Measurements from ENCODE around the gene ESM1. TPM values are rescaled to one million over a fixed set of nuclear protein-coding genes. Genes with fewer than 3 reads are reported as not detected.
"Not testable (repeated sequence)": the region's sequence is repeated elsewhere in the genome, so short reads cannot be mapped to it uniquely, and the experiment has no call there.

The ESM1 gene
- total RNA-seq, 6 donors from 2014 or later: 0.86 to 10.3 (median 2.0) TPM; not detected in 1

DNA sequence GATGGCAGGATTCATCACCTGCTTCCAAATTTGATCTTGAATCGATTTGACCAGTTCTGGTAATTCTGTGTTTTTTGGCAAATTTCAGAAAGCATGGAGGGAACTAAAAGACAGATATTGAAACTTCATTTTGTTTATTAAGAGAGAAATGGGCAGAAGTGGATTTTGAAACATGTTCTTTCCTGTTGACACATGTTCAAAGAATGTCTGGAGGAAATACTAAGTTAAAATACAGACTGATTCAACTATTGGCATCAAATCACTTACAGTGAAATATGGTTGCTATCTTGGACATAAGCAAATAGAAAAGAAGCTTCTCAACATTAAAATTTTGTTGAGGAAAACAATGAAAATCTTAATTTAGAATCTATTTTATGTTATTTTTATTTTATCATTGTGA lies 19.3 kb upstream of the ESM1 start:
- H3K36me3 ChIP-seq: no peaks in the 10 kb centered on the region
- TF ChIP-seq EP300 (IDR thresholded peaks at IDR 0.05) (no peak), POLR2A (IDR thresholded peaks at IDR 0.05) (no peak), POLR2AphosphoS5 (IDR thresholded peaks at IDR 0.05) (no peak)
- TF ChIP-seq, protein P1, sequence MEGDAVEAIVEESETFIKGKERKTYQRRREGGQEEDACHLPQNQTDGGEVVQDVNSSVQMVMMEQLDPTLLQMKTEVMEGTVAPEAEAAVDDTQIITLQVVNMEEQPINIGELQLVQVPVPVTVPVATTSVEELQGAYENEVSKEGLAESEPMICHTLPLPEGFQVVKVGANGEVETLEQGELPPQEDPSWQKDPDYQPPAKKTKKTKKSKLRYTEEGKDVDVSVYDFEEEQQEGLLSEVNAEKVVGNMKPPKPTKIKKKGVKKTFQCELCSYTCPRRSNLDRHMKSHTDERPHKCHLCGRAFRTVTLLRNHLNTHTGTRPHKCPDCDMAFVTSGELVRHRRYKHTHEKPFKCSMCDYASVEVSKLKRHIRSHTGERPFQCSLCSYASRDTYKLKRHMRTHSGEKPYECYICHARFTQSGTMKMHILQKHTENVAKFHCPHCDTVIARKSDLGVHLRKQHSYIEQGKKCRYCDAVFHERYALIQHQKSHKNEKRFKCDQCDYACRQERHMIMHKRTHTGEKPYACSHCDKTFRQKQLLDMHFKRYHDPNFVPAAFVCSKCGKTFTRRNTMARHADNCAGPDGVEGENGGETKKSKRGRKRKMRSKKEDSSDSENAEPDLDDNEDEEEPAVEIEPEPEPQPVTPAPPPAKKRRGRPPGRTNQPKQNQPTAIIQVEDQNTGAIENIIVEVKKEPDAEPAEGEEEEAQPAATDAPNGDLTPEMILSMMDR (IDR thresholded peaks at IDR 0.05): no peak
- DNase-seq (no peak), ATAC-seq (ENCODE audit: low FRiP score in 2 of 2) (no peak)
- no peak overlapping the region for H3K4me3 ChIP-seq
- 85 to 100% methylated on average over 1 of the region's 1 CpG for WGBS, 2 donors
- H3K27me3 ChIP-seq: no peaks in the 10 kb centered on the region
- no peaks in the 10 kb centered on the region for H3K9me3 ChIP-seq
- peaks cover 0 to 4% (median 0%) of the 10 kb centered on the region in 4 donors for H3K4me1 ChIP-seq
- H3K27ac ChIP-seq: no peak overlapping the region

DNA sequence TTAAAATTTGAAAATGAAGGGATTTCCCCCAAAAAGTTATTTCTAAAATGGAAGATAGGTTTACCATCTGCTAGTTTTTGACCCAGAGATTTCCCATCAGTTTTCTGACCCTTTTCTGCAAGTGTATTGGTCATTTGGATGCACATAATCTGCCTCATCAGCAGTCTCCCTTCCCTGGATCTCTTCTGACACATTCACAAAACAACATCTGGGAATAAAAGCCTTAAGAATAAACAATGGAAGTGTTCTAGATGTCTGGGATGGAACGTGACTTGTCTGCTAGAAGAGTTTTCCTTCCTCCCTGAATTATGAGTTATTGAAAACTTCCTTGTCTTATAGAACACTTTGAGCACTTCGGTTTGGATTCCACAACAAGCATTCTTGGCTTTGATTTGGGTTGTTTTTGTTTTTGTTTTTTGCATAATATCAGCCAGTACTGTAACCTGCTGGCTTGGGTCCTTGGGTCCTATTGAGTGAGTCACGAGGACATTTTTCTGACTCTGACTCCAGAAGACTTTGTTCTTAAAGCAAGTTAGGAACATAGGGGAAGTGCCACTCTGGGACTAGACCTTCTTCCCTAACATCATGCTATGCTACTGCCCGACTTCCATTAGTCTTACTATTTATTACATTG lies 18.2 kb upstream of the ESM1 start:
- Histone ChIP-seq H3K4me3 (no peak overlapping the region), H3K4me1 (peaks cover 0 to 4% (median 0%) of the 10 kb centered on the region in 4 donors), H3K36me3 (no peaks in the 10 kb centered on the region), H3K9me3 (no peaks in the 10 kb centered on the region), H3K27me3 (no peaks in the 10 kb centered on the region), H3K27ac (no peak overlapping the region)
- TF ChIP-seq EP300 (IDR thresholded peaks at IDR 0.05): no peak
- DNase-seq (no peak), ATAC-seq (ENCODE audit: low FRiP score in 2 of 2) (no peak)
- 55 to 68% methylated on average over 4 of the region's 4 CpGs for WGBS, 2 donors

DNA sequence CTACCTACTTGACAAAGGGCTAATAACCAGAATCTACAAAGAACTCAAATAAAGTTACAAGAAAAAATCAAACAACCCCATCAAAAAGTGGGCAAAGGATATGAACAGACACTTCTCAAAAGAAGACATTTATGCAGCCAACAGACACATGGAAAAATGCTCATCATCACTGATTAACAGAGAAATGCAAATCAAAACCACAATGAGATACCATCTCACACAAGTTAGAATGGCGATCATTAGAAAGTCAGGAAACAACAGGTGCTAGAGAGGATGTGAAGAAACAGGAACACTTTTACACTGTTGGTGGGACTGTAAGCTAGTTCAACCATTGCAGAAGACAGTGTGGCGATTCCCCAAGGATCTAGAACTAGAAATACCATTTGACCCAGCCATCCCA lies 16.8 kb upstream of the ESM1 start:
- ATAC-seq (ENCODE audit: low FRiP score in 2 of 2); DNase-seq; H3K9me3 ChIP-seq; H3K27me3 ChIP-seq; H3K4me1 ChIP-seq; H3K4me3 ChIP-seq; H3K27ac ChIP-seq; H3K36me3 ChIP-seq: not testable (repeated sequence)
- WGBS, 2 donors: 79 to 81% methylated on average over 2 of the region's 2 CpGs

DNA sequence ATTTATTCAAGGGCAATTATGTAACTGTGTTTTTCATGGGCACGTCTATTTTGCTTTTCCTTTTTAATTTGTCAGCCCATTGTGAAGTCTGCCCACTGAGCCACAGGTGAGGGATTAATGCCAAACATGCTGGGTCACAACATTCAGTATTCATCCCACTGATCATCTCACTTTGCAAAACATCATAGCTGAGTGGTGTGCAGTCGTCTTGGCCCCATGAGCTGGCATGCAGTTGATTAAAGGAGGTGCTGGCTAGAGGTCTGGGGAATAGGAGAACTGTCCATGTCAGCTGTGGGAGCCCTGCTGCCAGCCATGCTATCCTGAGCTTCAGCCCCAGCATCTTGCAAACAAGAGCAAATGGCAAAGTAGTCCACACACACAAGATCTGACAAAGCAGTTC lies 11.7 kb upstream of the ESM1 start:
- no peak for ATAC-seq (ENCODE audit: low FRiP score in 2 of 2)
- 83 to 85% methylated on average over 2 of the region's 2 CpGs for WGBS, 2 donors
- H3K27me3 ChIP-seq: no peaks in the 10 kb centered on the region

DNA sequence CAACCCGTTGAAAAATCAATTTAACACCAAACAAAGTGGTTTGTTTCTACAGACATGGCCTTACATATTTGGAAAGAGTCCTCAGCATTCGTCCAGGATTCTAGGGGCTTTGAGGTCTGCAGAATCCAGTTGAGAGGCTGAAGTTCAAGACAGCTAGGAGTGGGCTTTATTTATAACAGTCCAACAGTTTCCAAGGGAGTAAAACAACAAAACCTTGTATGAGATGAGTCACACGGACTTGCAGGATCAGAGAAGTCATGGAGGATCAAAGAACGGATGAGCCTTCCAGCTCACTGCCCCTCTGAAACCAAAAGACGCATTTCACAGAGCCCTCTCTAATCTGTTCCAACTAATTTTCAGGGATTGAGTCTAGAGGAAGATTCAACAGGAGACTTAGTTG lies 11.1 kb upstream of the ESM1 start:
- H3K4me1 ChIP-seq: no peaks in the 10 kb centered on the region
- 87 to 90% methylated on average over 5 of the region's 5 CpGs for WGBS, 2 donors
- no peaks in the 10 kb centered on the region for H3K36me3 ChIP-seq
- no peak overlapping the region for H3K27ac ChIP-seq
- no peaks in the 10 kb centered on the region for H3K27me3 ChIP-seq
- DNase-seq (no peak), ATAC-seq (ENCODE audit: low FRiP score in 2 of 2) (no peak)
- no peak for TF ChIP-seq POLR2AphosphoS5 (IDR thresholded peaks at IDR 0.05)
- no peak for TF ChIP-seq POLR2A (IDR thresholded peaks at IDR 0.05)
- TF ChIP-seq, protein P1 (IDR thresholded peaks at IDR 0.05): no peak
- TF ChIP-seq EP300 (IDR thresholded peaks at IDR 0.05): no peak
- no peak overlapping the region for H3K4me3 ChIP-seq
- no peaks in the 10 kb centered on the region for H3K9me3 ChIP-seq

More for the DNA sequence above, 11.7 kb upstream of the ESM1 start:
- H3K4me1 ChIP-seq: no peaks in the 10 kb centered on the region
- TF ChIP-seq EP300 (IDR thresholded peaks at IDR 0.05) (no peak), POLR2AphosphoS5 (IDR thresholded peaks at IDR 0.05) (no peak), POLR2A (IDR thresholded peaks at IDR 0.05) (no peak)
- TF ChIP-seq, protein P1 (IDR thresholded peaks at IDR 0.05): no peak
- no peak for DNase-seq
- no peak overlapping the region for H3K27ac ChIP-seq
- no peaks in the 10 kb centered on the region for H3K36me3 ChIP-seq
- H3K9me3 ChIP-seq: no peaks in the 10 kb centered on the region
- H3K4me3 ChIP-seq: no peak overlapping the region

DNA sequence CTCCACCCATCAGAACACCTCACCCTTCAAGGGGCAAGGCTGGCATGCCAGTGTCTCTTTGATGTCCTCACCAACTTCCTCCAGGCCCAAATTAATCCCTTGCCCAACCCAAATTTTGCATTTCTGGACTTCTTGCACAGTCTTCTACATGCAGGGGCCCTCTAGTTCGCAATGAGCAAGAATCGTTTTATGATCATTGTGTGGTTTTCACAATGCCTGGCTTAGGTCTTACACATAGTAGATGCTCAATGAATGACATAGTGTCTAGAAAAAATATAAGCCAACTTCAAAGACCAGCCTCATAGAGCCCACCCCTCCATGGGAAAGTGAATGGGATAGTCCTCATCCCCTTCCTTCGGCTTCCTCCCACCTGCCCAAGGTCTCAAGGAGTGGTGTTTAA lies 9.8 kb upstream of the ESM1 start:
- Histone ChIP-seq H3K36me3 (no peaks in the 10 kb centered on the region), H3K27ac (no peak overlapping the region), H3K27me3 (no peaks in the 10 kb centered on the region), H3K4me1 (no peaks in the 10 kb centered on the region), H3K9me3 (no peaks in the 10 kb centered on the region), H3K4me3 (no peak overlapping the region)
- ATAC-seq (ENCODE audit: low FRiP score in 2 of 2) (no peak), DNase-seq (no peak)
- TF ChIP-seq POLR2A (IDR thresholded peaks at IDR 0.05) (no peak), POLR2AphosphoS5 (IDR thresholded peaks at IDR 0.05) (no peak), EP300 (IDR thresholded peaks at IDR 0.05) (no peak)
- TF ChIP-seq, protein P1 (IDR thresholded peaks at IDR 0.05): no peak
- 88 to 95% methylated on average over 3 of the region's 3 CpGs for WGBS, 2 donors
